OCI-LY3 (cell line): ENCODE results near the gene UGT1A9.

ENCODE experiments used
- EZH2phosphoT487 ChIP-seq: fragments of 200-600 bp; shearing (Covaris generic); IDR thresholded peaks from 2 replicates; pipeline ENCODE4 v1.6.1; 2018; ENCODE audit warnings: antibody characterized with exemption, mixed run types, low read depth
- TF ChIP-seq, protein P1 (sequence below): fragments of 200-600, 300-600 bp; sonication (generic); IDR thresholded peaks from 2 replicates; pipeline ENCODE4 v1.5.1; 2014; ENCODE audit warnings: antibody characterized with exemption, low read length, low read depth

DNA sequence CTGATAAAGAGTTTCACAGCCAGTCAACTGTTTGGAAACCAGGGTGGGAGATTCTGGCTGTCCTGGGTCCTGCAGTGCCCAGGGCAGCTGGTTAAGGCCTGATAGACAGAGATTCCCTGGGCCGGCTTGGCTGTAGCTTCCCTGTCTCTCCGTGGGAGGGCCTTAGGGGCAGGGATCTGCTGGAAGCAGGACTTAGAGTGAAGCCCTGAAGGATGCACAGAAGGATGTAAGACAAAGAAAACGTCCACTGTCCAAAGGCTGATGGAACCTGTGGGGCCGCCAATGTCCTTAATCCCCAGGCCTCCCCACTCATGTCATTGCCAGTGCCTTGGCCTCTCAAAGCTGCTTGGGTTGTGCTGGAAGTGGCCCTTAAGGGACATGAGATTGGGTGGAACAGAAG is 139.4 kb downstream of the UGT1A9 start:
- TF ChIP-seq, protein P1, sequence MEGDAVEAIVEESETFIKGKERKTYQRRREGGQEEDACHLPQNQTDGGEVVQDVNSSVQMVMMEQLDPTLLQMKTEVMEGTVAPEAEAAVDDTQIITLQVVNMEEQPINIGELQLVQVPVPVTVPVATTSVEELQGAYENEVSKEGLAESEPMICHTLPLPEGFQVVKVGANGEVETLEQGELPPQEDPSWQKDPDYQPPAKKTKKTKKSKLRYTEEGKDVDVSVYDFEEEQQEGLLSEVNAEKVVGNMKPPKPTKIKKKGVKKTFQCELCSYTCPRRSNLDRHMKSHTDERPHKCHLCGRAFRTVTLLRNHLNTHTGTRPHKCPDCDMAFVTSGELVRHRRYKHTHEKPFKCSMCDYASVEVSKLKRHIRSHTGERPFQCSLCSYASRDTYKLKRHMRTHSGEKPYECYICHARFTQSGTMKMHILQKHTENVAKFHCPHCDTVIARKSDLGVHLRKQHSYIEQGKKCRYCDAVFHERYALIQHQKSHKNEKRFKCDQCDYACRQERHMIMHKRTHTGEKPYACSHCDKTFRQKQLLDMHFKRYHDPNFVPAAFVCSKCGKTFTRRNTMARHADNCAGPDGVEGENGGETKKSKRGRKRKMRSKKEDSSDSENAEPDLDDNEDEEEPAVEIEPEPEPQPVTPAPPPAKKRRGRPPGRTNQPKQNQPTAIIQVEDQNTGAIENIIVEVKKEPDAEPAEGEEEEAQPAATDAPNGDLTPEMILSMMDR, result no peak
- TF ChIP-seq EZH2phosphoT487, result no peak
